ENCODE measurements around the gene SLPI.

Gene SLPI

GRCh38 chr20:45218636-45219035 is 35.7 kb downstream of the SLPI start:
- DNase-seq (ENCODE audit: low read depth in 2 of 3, low spot score in 1 of 3): no peak

- no peak for DNase-seq (ENCODE audit: low read depth in 2 of 3, low spot score in 1 of 3)
These were observed 36.2 kb downstream of the SLPI start for GRCh38 chr20:45218124-45218523.

GRCh38 chr20:45212836-45213235 is 41.5 kb downstream of the SLPI start:
- DNase-seq (ENCODE audit: low read depth in 2 of 3, low spot score in 1 of 3): no peak

- no peak for DNase-seq (ENCODE audit: low read depth in 2 of 3, low spot score in 1 of 3)
These were observed 42.5 kb downstream of the SLPI start for GRCh38 chr20:45211569-45212474.

- DNase-seq (ENCODE audit: low read depth in 2 of 3, low spot score in 1 of 3): no peak
These were observed 44.4 kb downstream of the SLPI start for GRCh38 chr20:45209924-45210323.

- DNase-seq (ENCODE audit: low read depth in 2 of 3, low spot score in 1 of 3): no peak
These were observed 47.6 kb downstream of the SLPI start, which contains the start of gene SEMG1 for GRCh38 chr20:45206725-45207124. Gene SEMG1 (plus strand): TSS chr20:45207033. CDS start chr20:45207054, 21 bp downstream.

Measured in stimulated activated CD4-positive, alpha-beta T cell treated with anti-CD3 and anti-CD28 coated beads, Interleukin-12 subunit alpha, Interleukin-12 subunit beta, amount 100 ng/mL, for 48 hours (primary cell).